GM18505 (cell line): ENCODE data around the gene PRMT7.

ENCODE experiments used
- ATAC-seq: cut with Tn5 transposase; IDR thresholded peaks from one replicate; pipeline ENCODE4 v1.9.1; 2021; ENCODE audit not compliant: unreplicated experiment
- POLR2A ChIP-seq: IDR thresholded peaks from 4 replicates; pipeline ENCODE4 v1.6.1; 2011; ENCODE audit warnings: borderline replicate concordance; ENCODE audit not compliant: insufficient read depth, insufficient read length; ENCODE audit errors: extremely low read depth

PRMT7 gene

DNA sequence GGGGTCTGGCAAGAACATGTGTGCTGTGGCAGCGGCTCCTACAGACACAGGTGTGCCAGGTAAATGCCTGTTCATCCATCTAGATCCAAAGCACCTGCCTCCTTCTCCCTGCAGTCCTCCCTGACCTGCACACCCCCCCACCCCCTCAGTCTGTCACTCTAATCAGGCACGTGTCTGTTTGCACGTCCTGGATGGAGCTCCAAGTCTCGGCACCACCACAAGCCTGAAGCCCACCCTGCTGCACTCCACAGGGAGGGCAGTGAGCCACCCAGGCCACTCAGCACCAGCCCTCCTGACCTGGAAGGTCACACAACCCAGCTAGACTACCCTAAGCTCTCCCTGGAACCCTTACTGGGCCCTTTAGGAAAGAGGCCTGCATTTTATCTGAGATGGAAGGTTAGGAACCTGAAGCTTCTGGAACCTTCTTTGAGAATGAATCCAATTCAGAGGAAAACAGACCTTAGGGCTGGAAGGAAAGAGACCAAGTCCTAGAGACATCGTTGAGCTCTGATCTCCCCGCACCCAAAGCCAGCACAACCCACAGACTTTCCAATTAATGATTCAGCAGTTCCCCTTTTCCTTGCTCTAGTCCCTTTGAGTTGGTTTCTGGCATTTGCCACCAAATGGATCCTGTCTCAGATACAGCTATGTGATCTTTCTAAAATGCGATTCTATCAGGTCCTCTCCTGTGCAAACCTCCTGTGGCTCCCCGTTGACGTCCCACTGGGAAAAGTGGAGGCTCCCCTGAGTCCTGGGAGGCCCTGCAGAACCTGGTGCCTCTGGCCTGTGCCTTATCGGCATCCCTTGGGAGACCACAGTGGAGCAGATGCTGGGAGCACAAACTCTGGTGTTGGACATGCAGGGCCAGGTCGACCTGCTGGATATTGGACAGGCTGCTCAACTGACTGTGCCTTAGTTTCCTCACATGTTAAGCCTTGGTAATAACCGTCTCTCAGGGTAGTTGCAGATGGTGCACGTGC, 67.9 kb downstream of the PRMT7 start:
- TF ChIP-seq POLR2A = no peak
- no peak for ATAC-seq

DNA sequence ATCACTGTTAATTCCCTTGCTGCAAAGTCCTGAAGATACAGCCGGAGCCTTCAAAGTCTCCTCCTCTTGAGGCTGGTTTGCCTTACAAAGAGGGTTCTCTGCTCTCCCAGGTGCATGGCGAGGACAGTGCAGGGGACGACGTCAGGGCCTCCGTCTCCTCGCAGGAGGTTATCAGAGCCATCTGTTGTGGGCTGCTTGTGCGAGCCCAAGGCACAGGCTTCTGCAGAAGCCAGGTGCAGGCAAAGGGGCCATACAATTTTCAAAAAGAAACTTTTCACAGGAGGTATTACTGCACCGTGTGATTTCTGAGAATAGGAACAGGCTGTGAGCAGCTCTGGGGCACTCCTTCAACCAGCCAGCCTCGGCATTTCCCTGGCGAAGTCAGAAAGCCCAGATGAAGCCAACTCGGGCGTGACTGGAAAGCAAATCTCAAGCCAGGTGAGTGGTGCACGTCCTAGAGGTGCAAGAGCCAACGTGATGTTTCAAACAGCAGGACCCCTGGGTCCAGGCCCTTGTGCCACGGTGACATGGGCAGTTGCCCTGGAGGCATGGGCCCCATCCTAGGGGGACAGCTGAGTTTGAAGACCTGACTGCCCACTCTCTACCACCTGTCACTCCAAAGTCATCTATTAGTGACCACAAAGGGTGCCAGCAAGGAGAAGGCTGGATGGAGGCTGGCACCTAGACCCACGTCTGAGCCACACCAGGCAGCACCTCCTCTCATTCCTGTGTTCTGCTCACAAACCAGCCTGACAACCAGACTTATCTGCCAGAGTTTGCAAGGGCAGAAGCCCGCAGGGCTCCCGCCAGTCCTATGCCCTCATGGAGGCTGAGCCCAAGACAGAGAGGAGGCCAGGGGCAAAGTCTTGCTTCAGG, 68.9 kb downstream of the PRMT7 start:
- no peak for TF ChIP-seq POLR2A
- no peak for ATAC-seq

DNA sequence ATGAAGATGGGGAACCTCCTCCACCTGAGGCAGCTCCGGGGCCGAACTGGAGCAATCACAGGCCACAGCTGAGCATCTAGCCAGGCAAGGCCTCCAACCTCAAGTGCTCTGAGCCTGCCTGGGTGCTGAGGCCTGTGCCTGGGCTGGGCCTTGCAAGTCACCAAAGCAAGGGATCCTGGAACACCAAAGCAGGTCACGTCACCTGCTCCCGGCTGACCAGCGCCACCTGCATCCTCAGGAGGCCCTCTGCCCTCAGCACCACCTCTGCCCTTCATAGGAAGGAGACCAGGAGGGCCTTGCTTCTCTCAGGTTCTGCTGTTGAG, 69.5 kb downstream of the PRMT7 start:
- no peak for ATAC-seq
- TF ChIP-seq POLR2A = no peak

DNA sequence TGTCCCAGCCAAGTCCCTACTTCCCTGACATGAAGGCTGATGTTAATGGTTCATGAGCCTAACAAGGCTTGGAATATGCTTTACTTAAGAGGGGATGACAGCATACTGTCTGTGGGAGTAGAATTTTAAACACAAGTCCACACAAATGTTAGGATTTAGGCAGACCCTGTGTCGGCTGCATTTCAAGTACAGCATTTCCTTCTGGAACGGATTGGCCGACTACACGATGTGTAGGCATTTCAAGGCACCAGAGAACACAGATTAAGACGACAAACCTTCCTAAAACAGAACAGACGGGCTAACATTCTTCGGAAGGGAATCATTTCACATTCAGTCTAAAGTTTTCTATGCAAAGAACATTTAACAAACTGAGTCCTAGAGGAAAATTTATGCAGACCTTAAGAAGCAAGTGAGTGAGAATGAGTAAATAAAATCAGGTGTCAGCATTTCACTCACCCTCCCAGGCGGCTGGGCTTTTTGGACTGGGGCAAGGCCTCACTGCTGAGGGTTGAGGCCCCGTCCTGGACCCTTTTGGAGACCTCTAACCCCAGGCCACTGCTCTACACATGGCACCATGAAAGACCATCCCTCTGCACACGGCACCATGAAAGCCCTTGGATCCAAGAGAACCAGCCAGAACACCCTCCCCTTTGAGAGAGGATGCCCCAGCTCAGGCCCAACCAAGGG, 70.0 kb downstream of the PRMT7 start:
- TF ChIP-seq POLR2A = no peak
- ATAC-seq = no peak

DNA sequence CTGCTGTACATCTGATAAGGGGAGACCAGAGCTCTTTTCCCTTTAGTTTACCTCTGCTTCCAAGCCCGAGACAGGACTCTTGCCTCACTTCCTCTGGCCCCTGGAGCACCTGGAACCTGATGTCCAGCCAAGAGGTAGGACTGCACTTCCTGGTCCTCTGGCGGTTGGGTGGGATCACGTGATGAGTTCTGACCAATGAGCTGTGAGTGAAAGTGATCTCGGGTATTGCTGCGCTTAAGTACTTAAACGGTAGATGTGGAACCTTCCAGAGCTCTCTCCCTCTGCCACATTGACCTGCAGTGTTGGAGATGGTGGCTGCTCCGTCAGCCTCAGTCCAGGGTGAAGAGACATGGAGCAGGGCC, 70.5 kb downstream of the PRMT7 start:
- TF ChIP-seq POLR2A = no peak
- ATAC-seq = no peak

DNA sequence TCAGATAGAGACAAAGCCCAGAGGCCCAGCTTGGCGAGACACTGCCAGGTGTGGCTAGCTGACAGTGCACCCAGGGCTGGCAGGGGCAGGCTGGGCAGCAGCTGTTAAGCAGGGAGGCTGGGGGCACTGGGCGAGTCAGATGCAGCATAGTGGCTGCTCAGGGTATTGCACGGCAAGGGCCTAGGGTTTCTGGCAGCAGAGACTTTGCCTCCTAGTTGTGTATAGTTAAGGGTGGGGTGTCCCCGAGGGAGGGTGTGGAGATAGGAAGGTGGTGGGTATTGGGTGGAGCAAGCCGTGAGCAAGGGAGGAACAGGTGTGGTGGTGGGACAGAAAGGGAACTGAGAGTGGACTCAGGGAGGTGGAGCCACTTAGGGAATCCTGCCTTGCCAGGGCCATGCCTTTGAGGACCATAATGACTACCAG, 71.5 kb downstream of the PRMT7 start:
- TF ChIP-seq POLR2A = no peak
- ATAC-seq = no peak

DNA sequence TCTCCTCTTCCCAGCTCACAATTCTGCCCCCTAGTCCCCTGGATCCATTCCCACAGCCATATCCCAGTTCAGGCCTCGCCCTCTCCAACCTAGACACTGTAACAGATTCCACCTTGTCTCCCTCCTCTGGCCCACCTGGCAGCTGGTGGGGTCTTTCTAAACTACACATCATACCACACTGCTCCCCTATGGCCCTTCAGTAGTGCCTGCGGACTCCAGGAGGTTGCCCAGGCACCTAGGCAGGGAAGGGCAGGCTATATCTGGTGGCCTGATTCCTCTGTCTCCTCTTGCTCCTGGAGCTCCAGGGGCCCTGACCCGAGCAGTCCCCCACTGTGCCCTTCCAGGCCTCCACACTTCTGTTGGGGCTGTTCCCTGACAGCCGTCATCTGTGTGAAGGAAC, 73.0 kb downstream of the PRMT7 start:
- ATAC-seq = no peak

DNA sequence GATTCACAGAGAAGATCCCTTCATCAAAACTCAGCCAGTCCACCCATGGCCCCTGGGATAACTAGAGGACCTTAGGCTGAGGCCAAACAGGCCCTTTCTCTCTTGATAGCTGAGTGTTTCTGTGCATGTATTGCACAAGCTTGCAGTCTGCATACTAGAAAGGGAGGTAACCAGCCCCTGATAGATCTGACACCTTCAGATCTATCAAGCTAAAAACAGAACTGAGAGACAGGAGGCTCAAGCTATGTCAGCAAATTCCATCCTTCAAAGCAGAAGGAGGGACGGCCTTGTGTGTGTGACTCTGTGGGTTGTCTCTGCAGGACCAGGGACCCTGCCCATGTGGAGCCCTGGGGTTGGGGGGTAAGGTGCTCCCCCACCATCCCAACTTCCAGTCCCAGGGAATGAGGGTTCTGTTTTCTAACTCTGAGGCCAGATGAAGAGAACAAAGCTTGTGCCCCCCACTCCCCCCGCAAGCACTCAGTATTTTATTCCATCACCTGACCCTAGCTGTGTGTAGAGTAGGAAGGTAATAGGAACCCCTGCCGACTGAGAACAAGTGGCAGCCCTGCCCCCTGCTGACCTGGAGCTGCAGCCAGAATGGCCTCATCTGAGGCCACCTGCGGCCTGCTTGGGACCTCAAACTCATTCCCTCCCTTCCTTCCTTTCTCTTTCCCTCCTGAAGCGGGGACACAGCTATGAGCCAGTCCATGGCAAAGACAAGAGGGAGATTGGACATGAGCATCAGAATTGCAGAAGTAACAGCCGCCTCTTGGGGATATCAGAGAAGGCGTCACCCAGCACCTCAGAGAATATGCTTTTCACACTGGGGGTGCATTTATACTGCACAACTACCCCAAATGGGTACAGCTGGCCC, 73.7 kb downstream of the PRMT7 start:
- no peak for ATAC-seq

More for the DNA sequence above, 73.0 kb downstream of the PRMT7 start:
- TF ChIP-seq POLR2A = no peak

DNA sequence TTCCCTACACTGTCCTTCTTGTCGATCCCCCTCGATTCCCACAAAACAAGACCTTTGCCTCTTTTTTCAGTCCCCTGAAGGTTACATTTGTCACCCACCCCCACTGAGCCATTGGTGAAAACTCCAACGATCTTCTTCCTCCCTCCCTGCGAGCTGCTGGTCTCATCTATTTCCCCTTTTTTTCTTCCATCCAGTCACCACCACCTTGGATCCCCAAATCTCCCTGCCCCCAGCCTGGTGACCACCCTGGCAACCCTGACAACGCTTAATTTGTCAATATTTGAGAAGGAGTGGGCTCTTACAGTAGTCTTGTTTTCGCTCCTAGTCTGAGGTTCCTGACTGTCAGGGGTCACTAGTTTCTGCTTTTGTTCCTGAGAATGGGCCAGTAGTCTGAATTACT, 74.6 kb downstream of the PRMT7 start:
- ATAC-seq = no peak
- no peak for TF ChIP-seq POLR2A

More for the DNA sequence above, 73.7 kb downstream of the PRMT7 start:
- TF ChIP-seq POLR2A = no peak

DNA sequence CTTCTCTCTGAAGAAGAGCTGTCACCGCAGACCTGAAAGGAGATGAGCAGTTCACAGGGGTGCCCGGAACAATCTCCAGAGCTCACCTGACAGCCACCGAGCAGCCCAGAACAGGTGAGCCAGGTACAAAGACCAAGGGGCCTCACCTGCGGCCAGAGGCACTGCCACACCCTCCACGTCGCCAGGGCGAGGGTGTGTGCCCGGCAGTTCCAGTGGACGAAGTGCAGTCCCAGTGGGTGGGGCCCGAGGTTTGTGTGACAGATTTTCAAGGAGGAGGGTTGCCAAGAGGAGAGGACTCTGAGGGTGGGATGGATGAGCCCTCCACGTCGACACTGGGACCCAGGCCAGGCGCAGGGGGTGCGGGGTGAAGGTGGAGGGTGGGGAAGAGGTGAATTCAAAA, 75.8 kb downstream of the PRMT7 start:
- ATAC-seq = no peak
- TF ChIP-seq POLR2A = no peak

DNA sequence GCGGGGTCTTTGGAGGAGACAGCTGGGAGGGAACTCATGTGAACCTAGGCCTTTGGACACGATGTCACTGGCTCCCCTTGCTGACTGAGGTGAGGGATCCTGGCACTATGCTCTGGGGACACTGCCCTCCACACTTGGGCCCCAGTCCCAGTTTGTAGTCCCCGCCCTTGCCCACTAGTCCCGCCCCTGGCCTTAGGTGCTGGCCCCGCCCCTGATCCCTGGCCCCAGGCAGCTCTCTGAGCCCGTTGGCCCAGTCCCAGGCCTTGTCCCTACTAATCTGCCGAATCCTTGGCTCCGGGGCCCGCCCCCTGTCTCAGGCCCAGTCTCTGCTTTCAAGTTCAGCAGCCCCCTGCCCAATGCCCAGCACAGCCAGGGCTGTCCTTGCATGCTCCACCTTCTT, 76.5 kb downstream of the PRMT7 start:
- no peak for ATAC-seq
- no peak for TF ChIP-seq POLR2A

DNA sequence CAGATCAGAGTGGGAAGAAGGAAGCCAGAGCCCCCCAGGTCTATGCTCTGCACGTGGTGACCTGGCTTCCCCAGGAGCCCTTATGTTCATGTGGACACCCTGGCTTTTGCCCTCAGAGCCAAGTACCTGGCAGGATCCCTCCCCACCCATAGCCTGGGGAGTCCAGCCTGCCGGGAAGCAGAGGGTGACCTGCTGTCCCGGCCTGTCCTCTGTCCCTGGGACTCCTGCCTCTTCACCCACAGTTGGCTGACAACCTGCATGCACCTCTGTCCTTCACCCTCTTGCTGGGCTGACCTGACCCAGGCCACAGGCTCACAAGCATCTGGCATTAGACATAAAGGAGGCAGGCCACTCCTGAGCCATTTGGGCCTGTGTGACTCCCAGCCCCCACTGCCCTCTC, 77.3 kb downstream of the PRMT7 start:
- no peak for TF ChIP-seq POLR2A
- no peak for ATAC-seq
